Right lobe of liver (tissue), 4 donors: ENCODE data around the gene SDK1.

Source experiments
- CTCF ChIP-seq, 4 donors: fragments of 200-600 bp in 3 of 4; fragments of 450-650 bp in 1 of 4; IDR thresholded peaks; one replicate each; pipeline versions ENCODE4 v1.5.1 to v1.8.0; 2016 to 2022; ENCODE audit warnings: antibody characterized with exemption in 4 of 4, mild to moderate bottlenecking in 2 of 4
- POLR2A ChIP-seq: fragments of 450-650 bp; IDR thresholded peaks from one replicate; pipeline ENCODE4 v1.6.1; 2017; ENCODE audit warnings: antibody characterized with exemption, mild to moderate bottlenecking
- donor health status: DM: no; HTN: no; CAD: no.
- donor health status: DM: no; HTN: no; CAD: no.
- donor health status: DM: no; HTN: yes; CAD: no.

- TF ChIP-seq CTCF (IDR thresholded peaks at IDR 0.05) (no peak), POLR2A (no peak)
These were observed 616.4 kb downstream of the SDK1 start for GRCh38 chr7:3917436-3917835.
